ENCODE measurements around the gene CEP85L.

CEP85L gene

GRCh38 chr6:118591897-118592296, 59.5 kb downstream of the CEP85L start:
- 0 out of 2 replicates have a peak, but pooled peaks cover 2% of the 10 kb centered on the region for H3K9me3 ChIP-seq (ENCODE audit: control insufficient read depth, insufficient read depth, low read depth, low read length)
- no peaks in the 10 kb centered on the region for H3K27me3 ChIP-seq (ENCODE audit: control insufficient read depth, insufficient read depth, low read length)
- H3K4me3 ChIP-seq (ENCODE audit: low read depth, low read length) = no peak overlapping the region
- H3K36me3 ChIP-seq (ENCODE audit: control insufficient read depth, insufficient read depth, low read length) = no peaks in the 10 kb centered on the region
- H3K9ac ChIP-seq (ENCODE audit: low read length) = no peak overlapping the region
- peaks cover 14% of the 10 kb centered on the region; the same call in 1 of the 2 replicates for H3K4me1 ChIP-seq (ENCODE audit: control insufficient read depth, insufficient read depth, low read length)
- no peak overlapping the region for H3K27ac ChIP-seq (ENCODE audit: low read depth, low read length)

- no peak overlapping the region for H3K27ac ChIP-seq (ENCODE audit: low read depth, low read length)
- no peaks in the 10 kb centered on the region for H3K9me3 ChIP-seq (ENCODE audit: control insufficient read depth, insufficient read depth, low read depth, low read length)
- no peaks in the 10 kb centered on the region for H3K36me3 ChIP-seq (ENCODE audit: control insufficient read depth, insufficient read depth, low read length)
- no peaks in the 10 kb centered on the region for H3K27me3 ChIP-seq (ENCODE audit: control insufficient read depth, insufficient read depth, low read length)
- no peak overlapping the region for H3K9ac ChIP-seq (ENCODE audit: low read length)
- H3K4me1 ChIP-seq (ENCODE audit: control insufficient read depth, insufficient read depth, low read length) = peaks cover 14% of the 10 kb centered on the region; the same call in 1 of the 2 replicates
- no peak overlapping the region for H3K4me3 ChIP-seq (ENCODE audit: low read depth, low read length)
Measured at GRCh38 chr6:118589649-118590365, 61.6 kb downstream of the CEP85L start.

GRCh38 chr6:118589186-118589585, 62.2 kb downstream of the CEP85L start:
- no peaks in the 10 kb centered on the region for H3K27me3 ChIP-seq (ENCODE audit: control insufficient read depth, insufficient read depth, low read length)
- H3K9me3 ChIP-seq (ENCODE audit: control insufficient read depth, insufficient read depth, low read depth, low read length) = no peaks in the 10 kb centered on the region
- H3K4me3 ChIP-seq (ENCODE audit: low read depth, low read length) = no peak overlapping the region
- H3K27ac ChIP-seq (ENCODE audit: low read depth, low read length) = no peak overlapping the region
- no peaks in the 10 kb centered on the region for H3K36me3 ChIP-seq (ENCODE audit: control insufficient read depth, insufficient read depth, low read length)
- peaks cover 14% of the 10 kb centered on the region; the same call in 1 of the 2 replicates for H3K4me1 ChIP-seq (ENCODE audit: control insufficient read depth, insufficient read depth, low read length)
- no peak overlapping the region for H3K9ac ChIP-seq (ENCODE audit: low read length)

GRCh38 chr6:118588626-118589025, 62.8 kb downstream of the CEP85L start:
- no peaks in the 10 kb centered on the region for H3K27me3 ChIP-seq (ENCODE audit: control insufficient read depth, insufficient read depth, low read length)
- no peaks in the 10 kb centered on the region for H3K9me3 ChIP-seq (ENCODE audit: control insufficient read depth, insufficient read depth, low read depth, low read length)
- H3K9ac ChIP-seq (ENCODE audit: low read length) = no peak overlapping the region
- no peak overlapping the region for H3K27ac ChIP-seq (ENCODE audit: low read depth, low read length)
- peaks cover 14% of the 10 kb centered on the region; the same call in 1 of the 2 replicates for H3K4me1 ChIP-seq (ENCODE audit: control insufficient read depth, insufficient read depth, low read length)
- no peak overlapping the region for H3K4me3 ChIP-seq (ENCODE audit: low read depth, low read length)
- no peaks in the 10 kb centered on the region for H3K36me3 ChIP-seq (ENCODE audit: control insufficient read depth, insufficient read depth, low read length)

- Histone ChIP-seq H3K4me3 (ENCODE audit: low read depth, low read length) (no peak overlapping the region), H3K36me3 (ENCODE audit: control insufficient read depth, insufficient read depth, low read length) (no peaks in the 10 kb centered on the region), H3K27me3 (ENCODE audit: control insufficient read depth, insufficient read depth, low read length) (no peaks in the 10 kb centered on the region), H3K27ac (ENCODE audit: low read depth, low read length) (no peak overlapping the region), H3K4me1 (ENCODE audit: control insufficient read depth, insufficient read depth, low read length) (peaks cover 14% of the 10 kb centered on the region; the same call in 1 of the 2 replicates), H3K9ac (ENCODE audit: low read length) (no peak overlapping the region), H3K9me3 (ENCODE audit: control insufficient read depth, insufficient read depth, low read depth, low read length) (no peaks in the 10 kb centered on the region)
Measured at GRCh38 chr6:118586746-118587485, 64.5 kb downstream of the CEP85L start.

GRCh38 chr6:118584911-118585310, 66.5 kb downstream of the CEP85L start:
- Histone ChIP-seq H3K27ac (ENCODE audit: low read depth, low read length) (no peak overlapping the region), H3K4me1 (ENCODE audit: control insufficient read depth, insufficient read depth, low read length) (peaks cover 12% of the 10 kb centered on the region; the same call in 1 of the 2 replicates), H3K4me3 (ENCODE audit: low read depth, low read length) (no peak overlapping the region), H3K36me3 (ENCODE audit: control insufficient read depth, insufficient read depth, low read length) (no peaks in the 10 kb centered on the region), H3K9me3 (ENCODE audit: control insufficient read depth, insufficient read depth, low read depth, low read length) (peaks cover 6% of the 10 kb centered on the region), H3K27me3 (ENCODE audit: control insufficient read depth, insufficient read depth, low read length) (no peaks in the 10 kb centered on the region), H3K9ac (ENCODE audit: low read length) (no peak overlapping the region)

GRCh38 chr6:118581489-118581959, 69.9 kb downstream of the CEP85L start:
- H3K27ac ChIP-seq (ENCODE audit: low read depth, low read length) = no peak overlapping the region
- no peak overlapping the region for H3K9ac ChIP-seq (ENCODE audit: low read length)
- H3K4me3 ChIP-seq (ENCODE audit: low read depth, low read length) = no peak overlapping the region
- H3K27me3 ChIP-seq (ENCODE audit: control insufficient read depth, insufficient read depth, low read length) = no peaks in the 10 kb centered on the region
- H3K4me1 ChIP-seq (ENCODE audit: control insufficient read depth, insufficient read depth, low read length) = peaks cover 8% of the 10 kb centered on the region; the same call in 1 of the 2 replicates
- H3K36me3 ChIP-seq (ENCODE audit: control insufficient read depth, insufficient read depth, low read length) = no peaks in the 10 kb centered on the region
- H3K9me3 ChIP-seq (ENCODE audit: control insufficient read depth, insufficient read depth, low read depth, low read length) = peaks cover 32% of the 10 kb centered on the region

- no peak overlapping the region for H3K27ac ChIP-seq (ENCODE audit: low read depth, low read length)
Measured at GRCh38 chr6:118580585-118581419, 70.6 kb downstream of the CEP85L start.

GRCh38 chr6:118579786-118580185, 71.6 kb downstream of the CEP85L start:
- no peak overlapping the region for H3K4me3 ChIP-seq (ENCODE audit: low read depth, low read length)
- H3K9me3 ChIP-seq (ENCODE audit: control insufficient read depth, insufficient read depth, low read depth, low read length) = peaks cover 47% of the 10 kb centered on the region
- H3K36me3 ChIP-seq (ENCODE audit: control insufficient read depth, insufficient read depth, low read length) = no peaks in the 10 kb centered on the region; the same call in 1 of the 2 replicates
- H3K27ac ChIP-seq (ENCODE audit: low read depth, low read length) = no peak overlapping the region
- peaks cover 8% of the 10 kb centered on the region; the same call in 1 of the 2 replicates for H3K4me1 ChIP-seq (ENCODE audit: control insufficient read depth, insufficient read depth, low read length)
- no peak overlapping the region for H3K9ac ChIP-seq (ENCODE audit: low read length)
- no peaks in the 10 kb centered on the region for H3K27me3 ChIP-seq (ENCODE audit: control insufficient read depth, insufficient read depth, low read length)

More at GRCh38 chr6:118580585-118581419, 70.6 kb downstream of the CEP85L start:
- no peak overlapping the region for H3K9ac ChIP-seq (ENCODE audit: low read length)
- peaks cover 38% of the 10 kb centered on the region for H3K9me3 ChIP-seq (ENCODE audit: control insufficient read depth, insufficient read depth, low read depth, low read length)
- H3K4me1 ChIP-seq (ENCODE audit: control insufficient read depth, insufficient read depth, low read length) = peaks cover 8% of the 10 kb centered on the region; the same call in 1 of the 2 replicates
- H3K36me3 ChIP-seq (ENCODE audit: control insufficient read depth, insufficient read depth, low read length) = no peaks in the 10 kb centered on the region
- H3K4me3 ChIP-seq (ENCODE audit: low read depth, low read length) = no peak overlapping the region
- no peaks in the 10 kb centered on the region for H3K27me3 ChIP-seq (ENCODE audit: control insufficient read depth, insufficient read depth, low read length)

GRCh38 chr6:118578617-118579016, 72.8 kb downstream of the CEP85L start:
- Histone ChIP-seq H3K9ac (ENCODE audit: low read length) (no peak overlapping the region), H3K27ac (ENCODE audit: low read depth, low read length) (no peak overlapping the region), H3K9me3 (ENCODE audit: control insufficient read depth, insufficient read depth, low read depth, low read length) (peaks cover 59% of the 10 kb centered on the region), H3K36me3 (ENCODE audit: control insufficient read depth, insufficient read depth, low read length) (peaks cover 9% of the 10 kb centered on the region), H3K4me3 (ENCODE audit: low read depth, low read length) (no peak overlapping the region), H3K4me1 (ENCODE audit: control insufficient read depth, insufficient read depth, low read length) (peaks cover 8% of the 10 kb centered on the region; the same call in 1 of the 2 replicates), H3K27me3 (ENCODE audit: control insufficient read depth, insufficient read depth, low read length) (no peaks in the 10 kb centered on the region)
